ENCODE measurements around the gene GET4.
"Not testable (repeated sequence)": the region's sequence is repeated elsewhere in the genome, so short reads cannot be mapped to it uniquely, and the experiment has no call there.

DNA sequence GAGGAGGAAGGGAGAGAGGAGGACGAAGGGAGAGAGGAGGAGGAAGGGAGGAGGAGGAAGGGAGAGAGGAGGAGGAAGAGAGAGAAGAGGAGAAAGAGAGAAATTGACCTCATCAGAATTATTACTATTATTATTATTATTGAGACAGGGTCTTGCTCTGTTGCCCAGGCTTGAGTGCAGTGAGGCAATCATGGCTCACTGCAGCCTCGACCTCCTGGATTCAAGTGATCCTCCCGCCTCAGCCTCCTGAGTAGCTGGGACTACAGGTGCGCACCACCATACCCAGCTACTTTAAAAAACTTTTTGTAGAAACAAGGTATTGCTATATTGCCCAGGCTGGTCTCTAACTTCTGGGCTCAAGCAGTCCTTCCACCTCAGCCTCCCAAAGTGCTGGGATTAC is 67.4 kb downstream of the GET4 start:
- TF ChIP-seq, protein P1, sequence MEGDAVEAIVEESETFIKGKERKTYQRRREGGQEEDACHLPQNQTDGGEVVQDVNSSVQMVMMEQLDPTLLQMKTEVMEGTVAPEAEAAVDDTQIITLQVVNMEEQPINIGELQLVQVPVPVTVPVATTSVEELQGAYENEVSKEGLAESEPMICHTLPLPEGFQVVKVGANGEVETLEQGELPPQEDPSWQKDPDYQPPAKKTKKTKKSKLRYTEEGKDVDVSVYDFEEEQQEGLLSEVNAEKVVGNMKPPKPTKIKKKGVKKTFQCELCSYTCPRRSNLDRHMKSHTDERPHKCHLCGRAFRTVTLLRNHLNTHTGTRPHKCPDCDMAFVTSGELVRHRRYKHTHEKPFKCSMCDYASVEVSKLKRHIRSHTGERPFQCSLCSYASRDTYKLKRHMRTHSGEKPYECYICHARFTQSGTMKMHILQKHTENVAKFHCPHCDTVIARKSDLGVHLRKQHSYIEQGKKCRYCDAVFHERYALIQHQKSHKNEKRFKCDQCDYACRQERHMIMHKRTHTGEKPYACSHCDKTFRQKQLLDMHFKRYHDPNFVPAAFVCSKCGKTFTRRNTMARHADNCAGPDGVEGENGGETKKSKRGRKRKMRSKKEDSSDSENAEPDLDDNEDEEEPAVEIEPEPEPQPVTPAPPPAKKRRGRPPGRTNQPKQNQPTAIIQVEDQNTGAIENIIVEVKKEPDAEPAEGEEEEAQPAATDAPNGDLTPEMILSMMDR (IDR thresholded peaks at IDR 0.05 in 2 of 3, conservative IDR thresholded peaks at IDR 0.05 in 1 of 3; ENCODE audit: control insufficient read depth in 2 of 3, extremely low read depth in 1 of 3, insufficient read depth in 1 of 3, low read depth in 3 of 3, low read length in 3 of 3) = not testable (repeated sequence)
- not testable (repeated sequence) for TF ChIP-seq BCL11A (IDR thresholded peaks at IDR 0.05; ENCODE audit: low read depth, low read length); FOXK2 (IDR thresholded peaks at IDR 0.05)
